Neuron (in vitro differentiated cells): ENCODE data around the gene SHLD1.
"Not testable (repeated sequence)": the region's sequence is repeated elsewhere in the genome, so short reads cannot be mapped to it uniquely, and the experiment has no call there.

Experiments used
- H2AFZ ChIP-seq: one replicate; pipeline ENCODE4 v1.6.1; 2013; ENCODE audit warnings: low read depth, mild to moderate bottlenecking, inconsistent platforms, low read length, moderate library complexity
- H3K27me3 ChIP-seq: one replicate; pipeline ENCODE4 v1.6.1; 2013; ENCODE audit warnings: low read length; ENCODE audit not compliant: insufficient read depth
- H3K36me3 ChIP-seq: one replicate; pipeline ENCODE4 v1.6.1; 2013; ENCODE audit warnings: low read length; ENCODE audit not compliant: insufficient read depth
- H3K4me1 ChIP-seq: one replicate; pipeline ENCODE4 v1.6.1; 2013; ENCODE audit warnings: low read length; ENCODE audit not compliant: insufficient read depth
- H3K4me3 ChIP-seq: 2 replicates; pipeline ENCODE4 v1.5.1; 2013; ENCODE audit warnings: mild to moderate bottlenecking, low read length, moderate library complexity
- H3K9me3 ChIP-seq: one replicate; pipeline ENCODE4 v1.6.1; 2013; ENCODE audit warnings: low read length

The SHLD1 gene

GRCh38 chr20:5721356-5721755 lies 28.8 kb upstream of the SHLD1 start:
- H2AFZ ChIP-seq, H3K4me3 ChIP-seq, H3K4me1 ChIP-seq, H3K27me3 ChIP-seq, H3K36me3 ChIP-seq, H3K9me3 ChIP-seq: not testable (repeated sequence)

- H3K4me1 ChIP-seq = no peaks in the 10 kb centered on the region
- no peak overlapping the region for H2AFZ ChIP-seq
- no peaks in the 10 kb centered on the region for H3K9me3 ChIP-seq
- H3K36me3 ChIP-seq = no peaks in the 10 kb centered on the region
- H3K4me3 ChIP-seq = no peak overlapping the region
- no peaks in the 10 kb centered on the region for H3K27me3 ChIP-seq
Measured at GRCh38 chr20:5722927-5723326, 27.3 kb upstream of the SHLD1 start.

DNA sequence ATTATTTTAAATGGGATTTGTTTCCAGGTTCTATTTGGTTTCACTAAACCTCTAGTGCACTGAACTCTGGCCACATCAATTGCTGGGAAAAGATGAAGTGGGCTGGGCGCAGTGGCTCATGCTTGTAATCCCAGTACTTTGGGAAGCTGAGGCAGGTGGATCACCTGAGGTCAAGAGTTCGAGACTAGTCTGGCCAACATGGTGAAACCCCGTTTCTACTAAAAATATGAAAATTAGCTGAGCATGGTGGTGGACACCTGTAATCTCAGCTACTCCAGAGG lies 25.1 kb upstream of the SHLD1 start:
- H3K36me3 ChIP-seq, H2AFZ ChIP-seq, H3K4me3 ChIP-seq, H3K4me1 ChIP-seq, H3K27me3 ChIP-seq, H3K9me3 ChIP-seq: not testable (repeated sequence)

- Histone ChIP-seq H3K4me1 (no peaks in the 10 kb centered on the region), H3K4me3 (no peak overlapping the region), H3K36me3 (no peaks in the 10 kb centered on the region)
Measured at GRCh38 chr20:5727018-5727515, 23.1 kb upstream of the SHLD1 start.

DNA sequence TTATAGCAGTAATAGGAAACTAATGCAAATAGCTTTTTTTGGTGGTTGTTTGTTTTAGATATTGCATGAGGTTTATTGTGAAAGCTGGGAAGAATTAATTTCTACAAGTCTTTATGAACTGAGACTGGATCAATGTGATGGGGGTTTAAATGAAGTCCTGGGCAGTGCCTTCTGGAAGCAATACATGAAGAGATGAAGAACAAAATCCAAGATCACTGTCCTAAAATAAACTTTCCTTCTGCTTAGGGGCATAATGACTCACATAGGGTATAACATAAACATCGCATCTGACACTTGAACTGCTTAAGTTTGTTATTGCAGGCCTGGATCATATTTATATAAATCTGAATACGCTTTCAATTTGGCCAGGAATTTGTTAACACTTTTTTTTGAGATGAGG lies 20.9 kb upstream of the SHLD1 start:
- no peak overlapping the region for H2AFZ ChIP-seq

More at GRCh38 chr20:5727018-5727515, 23.1 kb upstream of the SHLD1 start:
- H3K27me3 ChIP-seq = no peaks in the 10 kb centered on the region
- no peak overlapping the region for H2AFZ ChIP-seq
- H3K9me3 ChIP-seq = no peaks in the 10 kb centered on the region

DNA sequence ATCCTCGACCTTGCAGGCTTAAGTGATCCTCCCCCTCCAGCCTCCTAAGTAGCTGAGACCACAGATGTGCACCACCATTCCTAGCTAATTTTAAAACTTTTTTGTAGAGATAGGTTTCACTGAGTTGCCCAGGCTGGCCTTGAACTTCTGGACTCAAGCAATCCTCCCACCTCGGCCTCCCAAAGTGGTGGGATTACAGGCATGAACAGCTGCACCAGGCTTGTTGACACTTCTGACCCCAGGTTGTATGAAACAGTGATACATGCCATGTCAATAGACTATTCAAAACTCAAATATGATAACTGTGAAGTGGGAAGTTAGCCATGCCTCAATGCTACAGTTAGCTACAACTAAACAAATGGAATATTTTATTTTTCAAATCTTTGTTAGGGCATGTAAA lies 20.1 kb upstream of the SHLD1 start:
- no peaks in the 10 kb centered on the region for H3K27me3 ChIP-seq
- no peaks in the 10 kb centered on the region for H3K36me3 ChIP-seq
- no peak overlapping the region for H2AFZ ChIP-seq
- H3K4me1 ChIP-seq = no peaks in the 10 kb centered on the region
- no peak overlapping the region for H3K4me3 ChIP-seq
- no peaks in the 10 kb centered on the region for H3K9me3 ChIP-seq

More for the DNA sequence above, 20.9 kb upstream of the SHLD1 start:
- H3K4me1 ChIP-seq = no peaks in the 10 kb centered on the region
- H3K4me3 ChIP-seq = no peak overlapping the region
- H3K27me3 ChIP-seq = no peaks in the 10 kb centered on the region
- H3K9me3 ChIP-seq = no peaks in the 10 kb centered on the region
- no peaks in the 10 kb centered on the region for H3K36me3 ChIP-seq

- Histone ChIP-seq H3K27me3 (no peaks in the 10 kb centered on the region), H3K4me3 (no peak overlapping the region)
Measured at GRCh38 chr20:5731753-5732366, 18.3 kb upstream of the SHLD1 start.

GRCh38 chr20:5734602-5735001 lies 15.6 kb upstream of the SHLD1 start:
- no peaks in the 10 kb centered on the region for H3K4me1 ChIP-seq
- no peaks in the 10 kb centered on the region for H3K36me3 ChIP-seq
- no peaks in the 10 kb centered on the region for H3K27me3 ChIP-seq
- no peak overlapping the region for H3K4me3 ChIP-seq
- no peak overlapping the region for H2AFZ ChIP-seq
- H3K9me3 ChIP-seq = no peaks in the 10 kb centered on the region

More at GRCh38 chr20:5731753-5732366, 18.3 kb upstream of the SHLD1 start:
- Histone ChIP-seq H3K36me3 (no peaks in the 10 kb centered on the region), H3K9me3 (no peaks in the 10 kb centered on the region), H2AFZ (no peak overlapping the region), H3K4me1 (no peaks in the 10 kb centered on the region)

DNA sequence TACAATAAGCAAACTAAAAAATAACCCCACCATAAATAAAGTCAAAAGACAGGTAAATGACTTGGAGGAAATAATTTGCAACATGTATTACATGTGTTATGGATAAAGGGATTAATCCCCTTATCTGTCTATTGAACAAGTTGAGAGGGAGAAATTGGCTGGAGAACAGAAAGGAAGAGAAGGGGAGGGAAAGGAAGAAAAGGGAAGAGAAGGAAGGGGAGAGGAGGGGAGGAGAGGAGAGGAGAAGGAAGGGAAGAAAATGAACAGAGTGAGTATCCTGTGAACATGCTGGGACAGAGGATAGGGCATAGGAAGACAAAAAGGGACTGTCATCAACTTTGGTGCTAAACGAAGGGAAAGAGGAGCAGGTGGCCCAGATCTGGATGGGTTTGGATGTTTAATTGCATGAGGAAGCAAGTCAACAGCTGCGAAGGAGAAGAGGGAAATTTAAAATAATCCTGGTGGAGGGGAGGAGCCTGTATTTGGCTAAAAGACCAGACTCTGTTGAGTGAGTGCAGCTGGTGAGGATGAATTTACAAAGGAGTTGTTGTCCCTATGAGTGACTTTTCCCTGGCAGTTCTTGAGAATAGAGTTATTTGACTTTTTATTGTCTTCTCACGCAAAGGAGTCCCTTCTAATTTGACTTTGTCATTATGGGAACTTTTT lies 14.2 kb upstream of the SHLD1 start:
- Histone ChIP-seq H2AFZ (no peak overlapping the region), H3K4me3 (no peak overlapping the region), H3K27me3 (no peaks in the 10 kb centered on the region), H3K4me1 (no peaks in the 10 kb centered on the region), H3K36me3 (no peaks in the 10 kb centered on the region), H3K9me3 (no peaks in the 10 kb centered on the region)

DNA sequence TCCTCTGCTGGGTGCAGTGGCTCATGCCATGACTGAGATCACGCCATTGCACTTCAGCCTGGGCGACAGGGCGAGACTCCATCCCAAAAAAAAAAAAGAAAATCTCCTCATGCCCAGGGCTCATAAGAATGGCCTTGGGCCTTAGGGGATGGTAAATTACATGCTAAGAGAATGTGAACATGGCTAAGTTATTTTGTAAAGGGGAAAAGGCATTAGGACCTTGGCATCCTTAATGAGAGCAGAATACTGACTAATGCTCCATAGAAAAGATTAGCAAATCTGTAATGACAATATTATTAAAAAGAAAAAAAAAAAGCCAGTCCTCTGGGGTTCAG lies 12.6 kb upstream of the SHLD1 start:
- Histone ChIP-seq H2AFZ (no peak overlapping the region), H3K4me3 (no peak overlapping the region)

GRCh38 chr20:5737966-5738365 lies 12.2 kb upstream of the SHLD1 start:
- Histone ChIP-seq H3K27me3 (no peaks in the 10 kb centered on the region), H3K4me1 (no peaks in the 10 kb centered on the region), H3K36me3 (no peaks in the 10 kb centered on the region), H3K9me3 (no peaks in the 10 kb centered on the region), H2AFZ (no peak overlapping the region), H3K4me3 (no peak overlapping the region)

More for the DNA sequence above, 12.6 kb upstream of the SHLD1 start:
- Histone ChIP-seq H3K36me3 (no peaks in the 10 kb centered on the region), H3K9me3 (no peaks in the 10 kb centered on the region), H3K4me1 (no peaks in the 10 kb centered on the region), H3K27me3 (no peaks in the 10 kb centered on the region)

DNA sequence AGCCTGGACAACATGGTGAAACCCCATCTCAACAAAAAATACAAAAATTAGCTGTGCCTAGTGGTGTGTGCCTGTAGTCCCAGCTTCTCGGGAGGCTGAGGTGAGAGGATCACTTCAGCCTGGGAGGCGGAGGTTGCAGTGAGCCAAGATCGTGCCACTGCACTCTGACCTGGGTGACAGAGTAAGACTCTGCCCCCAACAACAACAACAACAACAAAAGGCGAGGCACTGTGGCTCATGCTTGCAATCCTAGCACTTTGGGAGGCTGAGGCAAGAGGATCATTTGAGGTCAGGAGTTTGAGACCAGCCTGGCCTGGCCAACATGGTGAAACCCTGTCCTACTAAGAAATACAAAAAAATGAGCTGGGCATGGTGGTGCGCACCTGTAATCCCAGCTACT lies 9.6 kb upstream of the SHLD1 start:
- H2AFZ ChIP-seq, H3K36me3 ChIP-seq, H3K27me3 ChIP-seq, H3K4me1 ChIP-seq, H3K9me3 ChIP-seq, H3K4me3 ChIP-seq: not testable (repeated sequence)

DNA sequence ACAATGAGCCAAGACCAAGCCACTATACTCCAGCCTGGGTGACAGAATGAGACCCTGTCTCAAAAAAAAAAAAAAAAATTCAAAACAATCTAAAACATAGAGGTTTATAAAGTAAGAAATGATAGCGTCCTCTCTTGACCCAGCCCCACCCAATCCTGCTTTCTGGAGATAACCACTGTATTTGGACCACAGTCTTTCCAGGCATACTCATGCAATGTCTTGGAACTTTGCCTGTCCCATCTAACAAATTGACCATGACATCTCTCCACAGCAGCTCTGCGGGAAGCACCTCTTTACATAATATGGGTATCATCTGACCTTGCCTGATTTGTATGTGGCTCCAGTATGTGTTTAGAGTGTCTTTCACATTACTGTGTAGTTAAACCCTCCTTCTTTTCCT lies 9.1 kb upstream of the SHLD1 start:
- H2AFZ ChIP-seq = no peak overlapping the region
- H3K4me1 ChIP-seq = no peaks in the 10 kb centered on the region
- H3K4me3 ChIP-seq = no peak overlapping the region
- no peaks in the 10 kb centered on the region for H3K36me3 ChIP-seq
- H3K9me3 ChIP-seq = no peaks in the 10 kb centered on the region
- no peaks in the 10 kb centered on the region for H3K27me3 ChIP-seq

GRCh38 chr20:5742041-5742440 lies 8.2 kb upstream of the SHLD1 start:
- no peak overlapping the region for H2AFZ ChIP-seq
- H3K36me3 ChIP-seq = no peaks in the 10 kb centered on the region
- H3K27me3 ChIP-seq = no peaks in the 10 kb centered on the region
- H3K9me3 ChIP-seq = no peaks in the 10 kb centered on the region
- H3K4me3 ChIP-seq = no peak overlapping the region
- H3K4me1 ChIP-seq = no peaks in the 10 kb centered on the region
